Prostate gland (tissue), 2 donors: ENCODE data around the gene AHCYL2. TPM values are rescaled to one million over a fixed set of nuclear protein-coding genes. Genes with fewer than 3 reads are reported as not detected.
"Not testable (repeated sequence)": the region's sequence is repeated elsewhere in the genome, so short reads cannot be mapped to it uniquely, and the experiment has no call there.

Experiments used
- DNase-seq: peaks from one replicate; pipeline ENCODE4 v3.0.0-alpha.2; 2019; ENCODE audit warnings: low spot score
- H3K27ac ChIP-seq, 2 donors: fragments of 200-600 bp; sonication (generic); 2 replicates each; pipeline ENCODE4 v1.5.1; 2017 to 2019
- H3K27me3 ChIP-seq: fragments of 200-600 bp; sonication (generic); replicated peaks from 2 replicates; pipeline ENCODE4 v1.5.1; 2019; ENCODE audit not compliant: insufficient read depth
- H3K36me3 ChIP-seq, 2 donors: fragments of 200-600 bp; sonication (generic); 1 replicate in 1 of 2; 2 replicates in 1 of 2; pipeline versions ENCODE4 v1.5.1 to v1.8.1; 2017 to 2019
- H3K4me1 ChIP-seq: fragments of 200-600 bp; sonication (generic); replicated peaks from 2 replicates; pipeline ENCODE4 v1.5.1; 2019
- H3K4me3 ChIP-seq, 2 donors: fragments of 200-600 bp; sonication (generic); 2 replicates each; pipeline ENCODE4 v1.5.1; 2017 to 2019
- H3K9me3 ChIP-seq: fragments of 200-600 bp; sonication (generic); 2 replicates; pipeline ENCODE4 v1.5.1; 2017
- POLR2A ChIP-seq: fragments of 450-650 bp; IDR thresholded peaks from one replicate; pipeline ENCODE4 v1.6.1; 2016; ENCODE audit warnings: antibody characterized with exemption, mild to moderate bottlenecking
- POLR2AphosphoS5 ChIP-seq: sonication (generic); formaldehyde crosslinking; IDR thresholded peaks from one replicate; pipeline ENCODE4 v1.6.1; 2017; ENCODE audit warnings: antibody characterized with exemption
- WGBS: methylation state at CpG from one replicate; pipeline ENCODE4 v1.1.5; 2018; 5-methylcytosine and 5-hydroxymethylcytosine counted together
- intact Hi-C: fragments of 100-400 bp; cut with DNase I; formaldehyde crosslinking; loops from one replicate; pipeline ENCODE4 v1.14.2; 2022
- total RNA-seq, 2 donors: library from RNA; depleted of rRNA; stranded (reverse); fragments of >200 nt; gene quantifications; one replicate each; pipeline ENCODE4 v1.1.0, GENCODE V29; 2016
- TF ChIP-seq, protein P1 (sequence below), 4 experiments: fragments of 200-600 bp in 2 of 4; fragments of 450-650 bp in 2 of 4; sonication (generic) in 2 of 4; IDR thresholded peaks; 1 replicate in 3 of 4; 2 replicates in 1 of 4; pipeline ENCODE4 v1.5.1; 2016 to 2019; ENCODE audit warnings: antibody characterized with exemption in 4 of 4, mild to moderate bottlenecking in 2 of 4, moderate library complexity in 2 of 4

Gene AHCYL2
- total RNA-seq, 2 donors from 2014 or later = 15.2 to 38.3 TPM

DNA sequence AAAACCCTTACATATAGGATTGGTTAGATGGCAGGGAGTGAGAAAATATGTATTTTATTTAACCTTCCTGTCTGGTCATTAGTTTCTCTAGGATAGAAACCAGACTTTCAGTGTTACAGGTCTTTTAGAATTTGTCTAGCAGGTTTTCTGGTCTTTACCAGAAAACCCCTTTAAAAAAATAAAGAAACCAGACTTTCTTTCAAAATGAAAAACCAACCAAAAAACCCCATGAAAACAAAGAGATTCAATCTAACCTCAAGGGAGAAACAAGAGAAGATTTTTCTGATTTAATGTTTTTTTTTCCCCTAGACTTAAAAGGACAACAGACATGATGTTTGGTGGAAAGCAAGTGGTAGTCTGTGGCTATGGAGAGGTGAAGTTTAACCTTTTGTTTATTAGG, 180.7 kb downstream of the AHCYL2 start:
- Histone ChIP-seq H3K27me3 (no peaks in the 10 kb centered on the region), H3K4me1 (no peaks in the 10 kb centered on the region), H3K4me3 (no peak overlapping the region), H3K36me3 (no peaks in the 10 kb centered on the region), H3K27ac (no peak overlapping the region), H3K9me3 (no peaks in the 10 kb centered on the region)
- no peak for TF ChIP-seq POLR2A
- TF ChIP-seq POLR2AphosphoS5 = no peak
- TF ChIP-seq, protein P1, sequence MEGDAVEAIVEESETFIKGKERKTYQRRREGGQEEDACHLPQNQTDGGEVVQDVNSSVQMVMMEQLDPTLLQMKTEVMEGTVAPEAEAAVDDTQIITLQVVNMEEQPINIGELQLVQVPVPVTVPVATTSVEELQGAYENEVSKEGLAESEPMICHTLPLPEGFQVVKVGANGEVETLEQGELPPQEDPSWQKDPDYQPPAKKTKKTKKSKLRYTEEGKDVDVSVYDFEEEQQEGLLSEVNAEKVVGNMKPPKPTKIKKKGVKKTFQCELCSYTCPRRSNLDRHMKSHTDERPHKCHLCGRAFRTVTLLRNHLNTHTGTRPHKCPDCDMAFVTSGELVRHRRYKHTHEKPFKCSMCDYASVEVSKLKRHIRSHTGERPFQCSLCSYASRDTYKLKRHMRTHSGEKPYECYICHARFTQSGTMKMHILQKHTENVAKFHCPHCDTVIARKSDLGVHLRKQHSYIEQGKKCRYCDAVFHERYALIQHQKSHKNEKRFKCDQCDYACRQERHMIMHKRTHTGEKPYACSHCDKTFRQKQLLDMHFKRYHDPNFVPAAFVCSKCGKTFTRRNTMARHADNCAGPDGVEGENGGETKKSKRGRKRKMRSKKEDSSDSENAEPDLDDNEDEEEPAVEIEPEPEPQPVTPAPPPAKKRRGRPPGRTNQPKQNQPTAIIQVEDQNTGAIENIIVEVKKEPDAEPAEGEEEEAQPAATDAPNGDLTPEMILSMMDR (IDR thresholded peaks at IDR 0.05) = no peak
- no peak for DNase-seq
- intact Hi-C loops = no loop called here

DNA sequence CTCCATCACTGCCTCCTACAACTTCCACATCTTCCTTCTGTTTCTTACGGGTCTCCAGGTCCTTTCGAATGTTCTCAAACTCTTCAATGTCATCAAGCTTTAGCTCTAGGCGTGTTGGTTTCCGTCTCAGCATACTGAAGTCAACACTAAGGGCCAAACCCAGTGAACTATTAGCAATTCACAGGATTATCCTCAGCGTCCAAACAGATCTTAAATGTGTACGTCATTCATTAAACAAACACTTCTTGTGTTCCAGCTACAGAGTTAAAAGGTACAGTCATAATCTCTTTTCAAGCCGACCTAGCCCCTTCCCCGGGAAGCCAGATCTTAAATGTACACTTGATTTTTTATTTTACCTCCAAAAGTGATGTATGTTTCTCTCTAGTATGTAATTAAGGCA, 185.4 kb downstream of the AHCYL2 start:
- DNase-seq, H3K36me3 ChIP-seq, H3K27me3 ChIP-seq, H3K9me3 ChIP-seq, H3K4me3 ChIP-seq, H3K27ac ChIP-seq, intact Hi-C loops, H3K4me1 ChIP-seq: not testable (repeated sequence)
- WGBS = 74% methylated on average over 8 of the region's 8 CpGs

DNA sequence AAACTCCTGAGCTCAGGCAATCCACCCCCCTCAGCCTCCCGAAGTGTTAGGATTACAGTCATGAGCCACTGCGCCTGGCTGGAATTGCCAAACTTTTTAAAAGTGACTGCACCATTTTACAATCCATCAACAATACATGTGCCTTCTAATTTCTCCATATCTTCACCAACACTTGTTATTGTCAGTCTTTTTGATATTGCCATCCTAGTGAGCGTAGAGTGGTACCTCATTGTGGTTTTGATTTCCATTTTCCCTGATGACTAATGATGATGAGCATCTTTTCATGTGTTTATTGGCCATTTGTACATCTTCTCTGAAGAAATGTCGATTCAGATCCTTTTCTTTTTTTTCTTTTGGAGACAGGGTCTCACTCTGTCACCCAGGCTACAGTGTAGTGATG, 187.7 kb downstream of the AHCYL2 start:
- no peak for DNase-seq

DNA sequence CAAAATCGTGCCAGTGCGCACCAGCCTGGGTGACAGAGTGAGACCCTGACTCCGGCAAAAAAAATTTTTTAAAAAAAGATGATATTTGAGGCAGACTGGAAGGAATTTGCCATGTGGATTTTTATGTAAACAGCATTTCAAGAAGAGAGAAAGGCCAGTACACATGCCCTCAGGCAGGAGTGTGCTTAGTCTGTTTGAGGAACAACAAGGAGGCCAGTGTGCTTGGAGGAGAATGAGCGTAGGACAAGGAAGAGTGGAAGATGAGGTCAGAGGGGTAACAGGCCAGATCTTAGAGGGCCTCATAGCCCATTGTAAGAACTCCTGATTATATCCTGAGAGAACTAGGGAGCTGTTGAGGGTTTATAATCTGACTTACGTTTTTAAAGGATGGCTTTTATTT, 192.2 kb downstream of the AHCYL2 start:
- Histone ChIP-seq H3K27ac (no peak overlapping the region), H3K9me3 (no peaks in the 10 kb centered on the region), H3K4me1 (no peaks in the 10 kb centered on the region), H3K4me3 (no peak overlapping the region), H3K36me3 (no peaks in the 10 kb centered on the region), H3K27me3 (no peaks in the 10 kb centered on the region)
- intact Hi-C loops = no loop called here
- DNase-seq = no peak
- WGBS = 82% methylated on average over 5 of the region's 5 CpGs
- TF ChIP-seq POLR2AphosphoS5 (no peak), POLR2A (no peak)
- TF ChIP-seq, protein P1 (IDR thresholded peaks at IDR 0.05) = no peak

More for the DNA sequence above, 187.7 kb downstream of the AHCYL2 start:
- Histone ChIP-seq H3K27me3 (no peaks in the 10 kb centered on the region), H3K4me3 (no peak overlapping the region), H3K36me3 (no peaks in the 10 kb centered on the region), H3K27ac (no peak overlapping the region), H3K9me3 (no peaks in the 10 kb centered on the region), H3K4me1 (no peaks in the 10 kb centered on the region)
- intact Hi-C loops = no loop called here
- TF ChIP-seq POLR2A = no peak
- TF ChIP-seq, protein P1 (IDR thresholded peaks at IDR 0.05) = no peak
- no peak for TF ChIP-seq POLR2AphosphoS5
- 100% methylated on average over 4 of the region's 4 CpGs for WGBS

DNA sequence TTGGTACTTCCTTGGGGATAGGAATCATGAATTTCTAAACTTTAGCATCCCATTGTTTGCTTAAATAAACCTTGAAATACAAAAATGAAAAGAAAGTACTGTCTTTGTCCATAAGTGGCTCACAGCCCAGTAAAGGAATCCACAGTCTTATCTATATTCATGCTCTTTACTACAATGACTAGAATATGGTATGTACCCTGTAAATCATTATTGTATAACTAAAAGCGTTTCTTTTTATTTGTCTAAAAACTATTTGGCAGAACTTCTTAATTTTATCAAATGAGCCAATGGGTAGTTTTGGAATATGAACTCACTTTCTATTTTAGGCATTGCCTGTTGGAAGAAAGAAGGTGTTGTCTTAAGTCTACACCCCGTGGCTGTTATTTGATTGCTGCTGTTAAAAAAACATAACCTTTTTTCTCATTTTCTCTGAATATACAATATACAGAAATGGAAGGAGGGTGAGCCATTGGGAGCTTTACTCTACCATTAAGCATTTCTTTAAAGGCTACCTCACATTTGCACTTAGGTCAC, 197.0 kb downstream of the AHCYL2 start:
- Histone ChIP-seq H3K9me3 (no peaks in the 10 kb centered on the region), H3K36me3 (no peaks in the 10 kb centered on the region), H3K4me1 (no peaks in the 10 kb centered on the region), H3K27me3 (no peaks in the 10 kb centered on the region), H3K27ac (no peak overlapping the region), H3K4me3 (no peak overlapping the region)
- WGBS = 18% methylated on average over 2 of the region's 2 CpGs
- DNase-seq = no peak
- intact Hi-C loops = no loop called here
- TF ChIP-seq POLR2AphosphoS5 = no peak
- TF ChIP-seq, protein P1 (IDR thresholded peaks at IDR 0.05) = no peak
- TF ChIP-seq POLR2A = no peak
